Cerebellar nuclear complex (tissue), 1 donor: ENCODE results near the gene COL4A5.
"Not testable (repeated sequence)": the region's sequence is repeated elsewhere in the genome, so short reads cannot be mapped to it uniquely, and the experiment has no call there.

Experiments used
- DNase-seq, 2 experiments: peaks; one replicate each; lab custom pipeline; 2025; lab: John Stamatoyannopoulos, UW

Gene COL4A5

DNA sequence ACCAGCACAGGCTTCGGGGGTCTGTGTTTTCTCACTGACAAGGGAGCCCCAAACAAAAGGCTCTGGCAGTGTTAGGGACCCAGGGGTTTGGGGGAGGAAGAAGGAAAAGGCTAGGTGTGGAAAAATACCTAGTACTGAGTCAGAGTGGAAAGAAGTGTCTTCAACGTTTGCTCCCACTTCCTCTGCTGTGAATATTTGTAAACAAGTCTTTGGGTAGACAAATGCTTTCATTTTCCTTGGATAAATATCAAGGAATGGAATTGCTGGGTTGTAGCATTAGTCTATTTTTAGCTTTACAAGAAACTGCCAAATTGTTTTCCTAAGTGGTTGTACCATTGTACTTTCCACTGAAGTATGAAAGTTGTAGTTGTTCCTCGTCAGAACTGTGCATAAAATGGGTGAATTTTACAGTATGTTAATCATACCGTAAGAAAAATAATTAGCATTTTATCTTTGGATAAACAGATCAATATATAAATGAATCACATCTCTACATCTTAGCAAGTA lies 17.4 kb downstream of the COL4A5 start:
- DNase-seq = no peak

DNA sequence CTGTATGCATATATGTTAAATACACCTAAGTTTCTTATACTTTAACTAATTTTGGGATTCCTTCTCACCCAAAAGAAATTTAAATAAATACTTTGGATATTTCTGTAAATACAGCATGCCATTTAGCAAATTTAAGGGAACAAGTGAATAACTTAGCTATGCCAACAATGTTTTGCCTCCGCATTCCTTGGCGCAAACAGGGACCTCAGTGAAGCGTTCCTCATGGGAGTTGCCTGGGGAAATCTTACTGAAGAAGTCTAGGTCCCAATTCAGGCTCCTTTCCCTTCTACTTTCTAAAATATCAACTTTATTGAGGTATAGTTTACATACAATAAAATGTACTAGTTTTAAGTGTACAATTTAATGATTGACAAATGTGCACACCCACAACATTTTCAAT lies 25.0 kb downstream of the COL4A5 start:
- DNase-seq = no peak

DNA sequence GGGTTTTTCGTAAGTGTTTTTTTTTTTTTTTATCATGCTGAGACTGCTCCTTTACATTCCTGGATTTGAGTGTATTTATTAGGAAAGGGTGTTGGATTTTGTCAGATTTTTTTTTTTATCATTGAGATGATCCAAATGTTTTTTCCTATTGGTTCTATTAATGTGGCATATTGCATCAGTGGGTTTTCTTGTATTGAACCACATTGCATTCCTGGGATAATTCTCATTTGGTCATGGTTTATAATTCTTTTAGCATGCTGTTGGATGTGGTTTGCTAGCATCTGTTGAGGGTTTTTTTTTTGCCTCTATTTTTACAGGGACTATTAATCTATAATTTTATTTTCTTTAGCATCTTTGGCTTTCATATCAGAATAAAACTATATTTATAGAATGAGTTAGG lies 28.8 kb downstream of the COL4A5 start:
- DNase-seq = no peak

DNA sequence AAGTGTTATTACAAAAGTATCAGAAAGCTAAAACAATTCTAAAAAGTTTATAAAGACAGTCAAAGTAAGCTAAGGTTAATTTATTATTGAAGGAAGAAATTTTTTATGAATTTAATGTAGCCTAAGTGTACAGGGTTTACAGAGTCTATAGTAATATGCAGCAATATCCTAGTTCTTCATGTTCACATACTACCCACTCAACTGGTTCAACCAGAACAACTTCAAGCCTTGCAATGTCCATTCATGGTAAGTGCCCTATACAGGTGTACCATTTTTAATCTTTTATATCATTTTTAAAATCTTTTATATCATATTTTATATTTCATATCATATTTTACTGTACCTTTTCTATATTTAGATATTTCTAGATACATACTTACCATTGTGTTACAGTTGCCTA lies 34.3 kb downstream of the COL4A5 start:
- DNase-seq = no peak

DNA sequence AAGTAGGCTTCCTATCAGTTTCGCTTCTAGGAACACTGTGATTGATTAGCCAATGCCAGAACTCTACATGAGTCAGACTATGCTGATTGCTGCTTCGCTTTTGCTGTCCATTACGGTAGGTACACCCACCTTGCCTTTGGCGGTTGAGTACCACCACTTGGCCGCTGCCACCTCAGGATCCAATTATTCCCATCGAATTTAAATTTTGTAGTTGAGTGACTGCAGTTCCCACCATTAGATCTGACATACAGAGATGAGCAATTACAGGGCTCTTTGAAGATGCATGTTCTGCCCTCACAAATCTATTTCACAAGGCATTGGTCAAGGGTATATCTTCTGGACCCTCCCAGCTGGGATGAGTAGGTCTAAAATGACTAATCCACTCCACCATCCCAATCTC lies 41.9 kb downstream of the COL4A5 start:
- not testable (repeated sequence) for DNase-seq

DNA sequence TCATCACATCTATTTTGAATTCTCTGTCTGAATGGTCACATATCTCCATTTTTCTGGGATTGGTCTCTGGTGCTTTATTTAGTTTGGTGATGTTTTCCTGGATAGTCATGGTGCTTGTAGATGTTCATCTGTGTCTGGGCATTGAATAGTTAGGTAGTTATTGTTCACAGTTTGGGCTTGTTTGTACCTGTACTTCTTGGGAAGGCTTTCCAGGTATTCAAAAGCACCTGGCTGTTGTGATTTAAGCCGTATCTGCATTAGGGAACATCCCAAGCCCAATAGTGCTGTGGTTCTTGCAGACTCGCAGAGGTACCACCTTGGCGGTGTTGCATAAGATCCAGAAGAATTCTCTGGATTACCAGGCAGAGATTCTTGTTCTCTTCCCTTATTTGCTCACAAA lies 44.6 kb downstream of the COL4A5 start:
- DNase-seq = no peak

DNA sequence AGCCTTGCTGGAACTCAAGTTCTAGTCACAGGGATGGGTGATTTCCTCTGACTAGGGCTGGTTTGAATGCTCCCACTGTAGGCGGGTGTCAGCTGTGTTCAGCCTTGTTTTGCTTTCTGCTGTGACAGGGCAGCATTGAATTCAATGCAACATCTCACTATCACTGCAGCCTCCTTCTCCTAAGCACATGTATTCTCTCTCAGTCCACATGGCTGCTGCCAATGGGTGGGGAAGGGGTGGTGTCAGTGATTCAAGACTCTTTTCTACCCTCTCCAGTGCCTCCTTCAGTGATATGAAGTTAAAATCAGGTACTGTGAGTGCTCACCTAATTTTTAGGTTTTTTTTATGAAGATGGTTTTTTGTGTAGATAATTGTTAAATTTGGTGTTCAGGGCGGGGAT lies 46.3 kb downstream of the COL4A5 start:
- no peak for DNase-seq

DNA sequence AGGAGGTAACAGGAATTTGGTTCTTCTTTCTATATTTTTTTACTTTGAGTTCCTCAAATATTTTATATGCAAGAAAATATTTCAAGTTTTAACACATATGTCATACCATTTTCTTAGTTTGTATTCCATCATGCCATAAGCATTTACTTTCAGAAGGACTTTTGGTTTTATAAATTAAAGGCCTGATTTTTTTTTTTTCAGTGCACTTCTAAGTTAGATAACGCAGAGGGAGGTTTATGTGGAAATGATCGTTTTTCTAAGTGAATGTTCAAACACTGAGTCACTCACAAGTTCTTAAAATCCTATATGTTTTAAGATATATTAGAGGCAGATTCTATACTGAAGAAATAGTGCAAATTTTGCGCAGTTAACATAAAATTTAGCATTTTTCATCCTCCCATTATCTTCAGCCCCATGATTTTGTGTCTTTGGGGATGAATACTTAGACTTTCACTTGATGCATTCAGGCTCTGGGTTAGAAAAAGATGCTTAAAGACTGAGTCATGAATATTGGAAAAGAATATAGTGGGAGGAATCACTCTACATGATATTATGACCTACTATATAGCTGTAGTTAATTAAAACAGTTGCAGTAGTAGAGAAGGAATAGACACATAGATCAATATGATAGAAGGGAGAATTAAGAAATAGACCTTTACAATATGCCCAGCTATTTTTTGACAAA lies 54.9 kb downstream of the COL4A5 start:
- no peak for DNase-seq

DNA sequence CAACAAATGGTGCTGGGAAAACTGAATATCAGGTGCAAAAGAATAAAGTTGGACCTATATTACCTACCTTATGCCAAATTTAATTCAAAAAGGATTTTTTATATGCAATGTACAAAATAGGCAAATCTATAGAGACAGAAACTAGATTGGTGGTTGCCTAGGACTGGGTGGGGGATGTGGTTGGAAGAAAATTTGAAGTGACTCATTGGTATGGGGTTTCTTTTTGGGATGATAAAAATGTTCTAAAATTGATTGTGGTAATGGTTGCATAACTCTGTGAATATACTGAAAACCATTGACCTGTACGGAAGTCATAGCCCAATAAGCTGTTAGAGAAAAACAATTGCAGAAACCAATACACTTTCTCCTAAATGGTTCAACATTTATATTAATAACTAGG lies 72.1 kb downstream of the COL4A5 start:
- DNase-seq = no peak

DNA sequence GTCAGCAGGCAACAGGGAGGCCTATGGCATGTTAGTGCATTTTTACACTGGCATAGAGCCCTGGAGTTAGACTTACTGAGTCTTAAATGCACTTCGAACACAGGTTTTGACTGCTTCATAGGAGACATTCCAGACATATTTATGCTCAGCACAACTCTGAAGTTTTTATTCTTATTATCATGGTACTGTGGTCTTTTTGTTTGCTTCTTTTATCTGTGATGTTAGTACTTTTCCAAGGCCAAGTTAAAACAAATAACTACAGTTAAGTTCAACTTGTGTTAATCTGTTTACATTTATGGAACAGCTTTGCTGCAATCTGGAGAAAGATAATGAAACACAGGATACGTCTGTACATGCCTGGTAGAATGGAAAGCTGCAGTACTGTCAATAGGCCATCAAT lies 76.5 kb downstream of the COL4A5 start:
- DNase-seq = no peak

DNA sequence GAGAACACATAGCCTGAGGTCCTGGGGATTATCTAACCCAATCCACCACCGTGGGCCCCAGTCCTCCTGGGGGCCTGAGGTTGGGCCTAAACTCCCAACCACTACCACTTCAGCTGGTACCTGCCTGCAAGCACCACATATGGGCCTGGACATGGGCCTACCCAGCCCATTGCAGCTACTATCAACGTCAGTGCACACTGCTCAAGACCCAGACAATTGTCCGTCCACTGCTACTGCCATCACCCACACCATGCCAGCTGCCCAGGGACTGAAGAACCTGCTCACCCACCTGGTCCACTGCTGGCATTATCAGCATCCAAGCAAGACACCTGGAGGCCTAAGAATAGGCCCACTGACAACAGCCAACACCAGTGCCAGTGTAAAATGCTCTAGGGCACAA lies 88.1 kb downstream of the COL4A5 start:
- DNase-seq = no peak

DNA sequence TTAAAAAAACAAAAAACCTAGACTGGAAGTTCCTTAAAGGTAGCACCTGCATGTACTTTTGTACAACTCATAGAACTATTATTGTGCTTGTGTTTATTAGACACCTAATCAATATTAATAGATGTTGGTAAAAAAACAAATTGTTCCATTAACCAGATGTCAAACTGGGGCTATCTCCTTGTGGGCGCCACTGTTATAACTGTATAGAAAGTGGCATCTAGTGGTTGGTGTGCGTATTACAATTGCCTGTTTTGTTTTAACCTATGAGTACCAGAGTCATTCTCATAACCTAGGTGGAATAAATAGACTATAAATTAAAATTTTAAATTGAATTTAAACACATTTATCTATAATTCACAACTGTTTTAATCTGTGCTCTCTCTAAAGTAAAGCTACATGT lies 97.4 kb downstream of the COL4A5 start:
- no peak for DNase-seq

DNA sequence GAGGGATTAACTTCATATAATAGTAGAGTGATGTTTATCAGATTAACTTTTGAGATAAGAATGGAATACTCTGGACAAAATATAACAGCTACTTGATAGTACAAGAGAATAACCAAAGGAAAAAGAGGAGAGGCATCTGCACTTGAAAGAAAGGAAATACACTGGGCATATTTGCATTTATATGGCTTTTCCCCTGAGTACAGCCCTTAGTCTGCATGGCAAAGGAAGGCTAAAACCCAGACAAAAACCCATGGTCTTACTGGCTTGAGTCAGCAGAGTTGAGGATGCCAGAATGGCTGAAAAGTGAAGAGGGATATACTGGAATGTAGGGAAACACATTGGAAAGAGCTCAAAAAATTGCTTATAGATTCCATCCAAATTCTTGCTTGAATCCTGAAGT lies 101.6 kb downstream of the COL4A5 start:
- DNase-seq = no peak

DNA sequence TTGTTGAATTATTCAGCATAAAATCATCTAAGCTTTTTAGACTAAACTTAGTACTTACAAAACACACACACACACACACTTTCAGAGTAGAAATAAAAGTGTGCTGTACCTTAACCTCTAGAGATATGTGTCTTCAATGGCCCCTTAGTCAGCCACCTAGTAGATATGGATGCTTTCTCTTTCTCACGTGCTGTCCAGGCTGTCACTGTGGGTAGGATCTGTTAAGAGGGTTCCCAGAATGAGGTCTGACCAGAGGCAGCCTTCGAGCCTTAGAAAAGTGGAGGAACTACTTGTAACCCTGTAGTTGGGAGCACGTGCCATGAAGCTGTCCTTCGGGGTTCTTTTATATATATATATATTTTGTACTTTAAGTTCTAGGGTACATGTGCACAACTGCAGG lies 117.9 kb downstream of the COL4A5 start:
- no peak for DNase-seq

DNA sequence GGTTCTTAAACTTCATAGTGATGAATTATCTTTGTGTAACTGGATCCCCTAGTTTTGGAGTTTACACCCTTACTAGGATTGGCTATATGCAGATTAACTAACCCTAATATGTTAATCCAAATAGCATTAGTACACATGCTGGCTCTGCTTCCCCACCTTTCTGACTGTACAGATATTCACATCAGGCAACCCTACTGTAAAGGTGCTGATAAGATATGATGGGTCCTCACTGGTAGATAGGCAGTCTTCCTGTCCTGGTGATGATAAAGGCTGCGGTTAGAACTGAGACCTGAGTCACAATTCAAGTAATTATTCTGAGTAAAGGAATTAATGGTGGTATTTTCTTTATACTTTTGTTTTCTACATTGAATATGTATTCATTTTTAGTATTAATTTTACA lies 118.6 kb downstream of the COL4A5 start:
- no peak for DNase-seq

DNA sequence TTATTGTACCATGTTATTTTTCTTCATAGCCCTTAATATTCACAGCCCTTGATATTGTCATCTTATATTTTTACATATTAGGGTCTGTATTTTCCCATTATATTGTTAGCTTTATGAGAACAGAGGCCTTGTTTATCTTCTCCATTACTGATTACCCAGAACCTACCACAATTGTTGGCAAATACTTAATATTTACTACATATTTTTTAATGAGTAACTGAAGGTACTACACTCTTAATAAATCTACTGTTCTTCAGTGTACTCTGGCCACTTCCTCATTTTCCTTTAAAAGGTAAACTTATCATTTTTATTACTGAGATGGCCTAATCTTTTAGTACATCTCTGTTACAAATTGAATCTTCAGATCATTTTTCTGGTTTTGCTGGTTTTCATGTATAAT lies 133.5 kb downstream of the COL4A5 start:
- DNase-seq = no peak

DNA sequence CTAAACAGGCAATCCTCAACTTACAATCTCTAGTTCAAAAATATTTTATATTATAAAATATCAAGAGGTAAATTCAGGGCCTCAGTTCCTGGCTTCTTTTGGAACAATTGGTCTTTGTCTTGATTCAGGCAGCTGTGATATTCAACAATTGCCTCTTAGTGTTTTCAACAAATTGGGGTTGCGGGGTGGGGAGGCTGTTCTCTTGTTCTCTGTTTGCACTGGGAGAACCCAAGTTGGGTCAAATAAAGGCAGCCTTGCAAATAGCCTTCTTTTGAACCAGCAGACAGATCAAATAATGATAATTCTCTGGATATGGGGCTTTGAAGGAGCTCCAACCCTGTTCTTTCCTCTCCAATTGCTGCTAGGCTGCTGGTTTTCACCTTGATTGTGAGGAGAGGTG lies 142.5 kb downstream of the COL4A5 start:
- DNase-seq = no peak

DNA sequence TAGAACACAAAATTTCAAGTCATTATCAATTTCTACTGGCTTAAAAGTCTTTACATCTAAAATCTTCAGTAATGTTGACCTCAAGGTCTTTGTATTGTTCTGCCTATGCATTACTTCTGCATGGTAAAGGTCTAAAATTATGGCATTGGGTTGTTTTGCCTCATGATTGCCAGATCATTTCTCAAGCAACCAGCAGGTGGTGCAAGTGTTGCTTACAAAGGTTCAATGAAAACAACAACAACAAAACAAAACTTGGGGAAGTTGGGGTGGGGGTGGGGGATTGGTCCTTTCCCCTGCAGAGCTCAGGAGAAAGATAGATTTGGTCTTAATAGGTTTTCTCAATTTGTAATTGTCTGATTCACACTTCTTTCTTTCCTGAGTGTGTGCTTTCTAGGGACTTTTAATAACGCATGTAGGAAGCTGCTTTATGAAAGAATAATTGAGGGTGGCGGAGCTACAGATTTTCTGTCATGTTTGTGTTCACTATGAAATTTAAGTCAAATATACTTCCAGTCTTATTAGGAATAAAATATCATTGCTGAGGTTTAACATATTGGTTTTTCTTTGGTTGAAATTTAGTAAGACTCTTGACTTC lies 145.1 kb downstream of the COL4A5 start:
- DNase-seq = no peak

DNA sequence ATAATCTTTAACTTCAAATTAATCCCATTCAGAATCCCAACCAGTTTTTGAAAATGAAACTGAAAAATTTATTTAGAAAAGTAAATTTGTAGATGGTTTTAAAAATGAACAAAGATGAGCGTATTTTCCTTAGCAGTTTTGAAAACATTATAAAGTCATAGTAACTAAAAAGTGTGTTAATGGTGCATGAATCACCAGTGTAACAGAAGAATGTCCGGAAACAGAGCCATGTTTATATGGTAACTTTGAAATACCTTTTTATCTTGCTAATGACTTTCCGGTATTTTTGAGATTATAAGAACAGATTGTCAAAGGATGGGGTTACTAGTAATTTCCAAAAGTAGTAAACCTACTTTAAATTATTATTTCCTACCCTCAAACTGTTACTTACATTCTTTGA lies 150.9 kb downstream of the COL4A5 start:
- no peak for DNase-seq

DNA sequence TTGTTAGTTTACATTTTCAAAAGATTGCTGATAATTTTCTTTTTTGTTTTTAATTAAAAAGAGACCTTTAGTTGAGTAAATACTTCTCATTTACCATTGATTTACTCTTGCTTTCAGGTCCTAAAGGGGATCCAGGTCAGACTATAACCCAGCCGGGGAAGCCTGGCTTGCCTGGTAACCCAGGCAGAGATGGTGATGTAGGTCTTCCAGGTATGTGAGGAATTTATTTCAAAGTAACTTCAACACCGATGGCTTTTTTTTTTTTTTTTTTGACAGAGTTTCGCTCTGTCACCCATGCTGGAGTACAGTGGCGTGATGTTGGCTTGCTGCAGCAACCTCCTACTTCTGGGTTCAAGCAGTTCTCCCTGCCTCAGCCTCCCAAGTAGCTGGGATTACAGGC lies 161.6 kb downstream of the COL4A5 start:
- no peak for DNase-seq

DNA sequence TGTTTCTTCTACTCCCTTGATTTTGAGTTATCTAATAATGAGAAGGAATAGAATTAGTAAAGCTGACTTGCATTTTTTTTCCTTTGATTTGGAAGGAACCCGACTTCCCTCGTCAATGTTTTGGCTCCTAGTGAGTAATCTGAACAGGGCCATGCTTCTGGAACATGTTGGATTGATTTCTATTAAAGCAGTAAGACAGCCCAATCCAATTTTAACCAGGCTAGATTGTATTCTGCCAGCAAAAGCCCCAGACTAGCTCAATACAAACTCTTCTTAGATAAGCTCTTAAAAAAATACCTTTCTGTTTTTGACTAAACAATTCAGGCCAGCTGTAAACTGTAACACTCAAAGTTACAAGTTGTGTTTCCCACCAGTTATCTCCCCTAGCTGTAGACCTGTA lies 170.5 kb downstream of the COL4A5 start:
- DNase-seq = no peak

DNA sequence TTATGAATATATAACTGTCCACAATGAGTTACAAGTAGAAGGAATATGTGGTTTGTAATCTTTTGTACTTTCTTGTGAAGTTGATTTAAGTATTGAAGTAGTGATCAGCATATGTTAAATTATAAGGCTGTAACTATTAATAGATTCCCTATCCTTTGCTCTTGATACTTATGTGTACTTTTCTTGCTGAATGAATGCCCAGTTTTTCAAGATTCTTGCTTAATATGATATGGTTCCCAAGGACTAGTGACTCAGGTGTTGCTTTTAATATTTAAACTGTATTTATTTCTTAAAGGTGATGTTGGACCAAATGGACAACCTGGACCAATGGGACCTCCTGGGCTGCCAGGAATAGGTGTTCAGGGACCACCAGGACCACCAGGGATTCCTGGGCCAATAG lies 175.0 kb downstream of the COL4A5 start:
- DNase-seq = no peak

DNA sequence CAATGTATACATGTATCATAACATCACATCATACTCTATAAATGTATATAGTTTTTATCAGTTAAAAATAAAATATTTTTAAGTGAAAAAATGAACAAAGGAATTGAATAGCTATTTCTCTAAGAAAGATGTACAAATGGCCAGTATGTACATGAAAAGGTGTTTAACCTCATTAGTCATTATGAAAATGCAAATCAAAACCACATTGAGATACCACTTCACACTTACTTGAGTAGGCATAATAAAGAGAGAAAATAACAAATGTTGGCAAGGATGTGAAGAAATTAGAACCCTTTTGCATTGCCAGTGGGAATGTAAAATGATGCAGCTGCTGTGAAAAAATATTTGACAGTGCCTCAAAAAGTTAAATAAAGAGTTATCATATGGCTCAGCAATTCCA lies 201.2 kb downstream of the COL4A5 start:
- no peak for DNase-seq
